SK-N-SH (cell line): ENCODE results near the gene RNF145. TPM values are rescaled to one million over a fixed set of nuclear protein-coding genes. Genes with fewer than 3 reads are reported as not detected.

ENCODE experiments used
- CTCF ChIA-PET: fragments of 300-600, 350-600 bp; formaldehyde crosslinking; extraction: SDS; loops from one replicate; lab custom pipeline; 2021; lab: Yijun Ruan, JAX
- POLR2A ChIA-PET: fragments of 350-600 bp; sonication (Branson Sonifier 250); formaldehyde crosslinking; extraction: SDS; loops from one replicate; lab custom pipeline; 2020; ENCODE audit warnings: antibody characterized with exemption, inconsistent platforms; lab: Yijun Ruan, JAX
- DNase-seq: peaks from one replicate; pipeline ENCODE4 v3.0.0; 2012
- H2AFZ ChIP-seq: fragments of 200-600 bp; sonication (generic); 2 replicates; pipeline ENCODE4 v1.8.1; 2016; ENCODE audit warnings: antibody characterized with exemption, mild to moderate bottlenecking, low read depth
- H3F3A ChIP-seq: fragments of 200-600 bp; sonication (generic); replicated peaks from 2 replicates; pipeline ENCODE3; 2016; ENCODE audit warnings: antibody characterized with exemption, mild to moderate bottlenecking; ENCODE audit not compliant: insufficient read depth
- H3K27ac ChIP-seq, 2 experiments: fragments of 200-500 bp in 1 of 2; fragments of 200-600 bp in 1 of 2; sonication (Bioruptor generic) in 1 of 2; sonication (generic), shearing (Covaris generic) in 1 of 2; 2 replicates each; pipeline versions ENCODE4 v1.5.1 to v1.6.1; 2014 to 2016; ENCODE audit warnings: low read depth in 2 of 2, inconsistent platforms in 1 of 2, low read length in 1 of 2, mild to moderate bottlenecking in 1 of 2, mixed read lengths in 1 of 2
- H3K27me3 ChIP-seq: fragments of 200-600 bp; sonication (generic), shearing (Covaris generic); 2 replicates; pipeline ENCODE4 v1.6.1; 2016; ENCODE audit warnings: mixed run types; ENCODE audit not compliant: insufficient read depth
- H3K36me3 ChIP-seq, 2 experiments: fragments of 200-500 bp in 1 of 2; fragments of 200-600 bp in 1 of 2; sonication (Bioruptor generic) in 1 of 2; sonication (generic) in 1 of 2; replicated peaks in 1 of 2; 2 replicates each; pipeline versions ENCODE3 to v1.5.1; 2014 to 2016; ENCODE audit warnings: low read length in 1 of 2, mild to moderate bottlenecking in 1 of 2; ENCODE audit not compliant: insufficient read depth in 2 of 2, control insufficient read depth in 1 of 2
- H3K4me1 ChIP-seq, 2 experiments: fragments of 200-500 bp in 1 of 2; fragments of 200-600 bp in 1 of 2; sonication (Bioruptor generic) in 1 of 2; sonication (generic), shearing (Covaris generic) in 1 of 2; 2 replicates each; pipeline versions ENCODE4 v1.5.1 to v1.6.1; 2014 to 2016; ENCODE audit warnings: low read depth in 1 of 2, low read length in 1 of 2, mixed run types in 1 of 2; ENCODE audit not compliant: insufficient read depth in 2 of 2, control insufficient read depth in 1 of 2
- H3K4me2 ChIP-seq: fragments of 200-600 bp; sonication (generic), shearing (Covaris generic); 2 replicates; pipeline ENCODE4 v1.6.1; 2017; ENCODE audit warnings: mixed run types
- H3K4me3 ChIP-seq, 2 experiments: fragments of 200-500 bp in 1 of 2; fragments of 200-600 bp in 1 of 2; sonication (Bioruptor generic) in 1 of 2; sonication (generic), shearing (Covaris generic) in 1 of 2; 2 replicates each; pipeline versions ENCODE4 v1.5.1 to v1.8.1; 2014 to 2016; ENCODE audit warnings: low read depth in 2 of 2, inconsistent platforms in 1 of 2, low read length in 1 of 2, mild to moderate bottlenecking in 1 of 2, mixed read lengths in 1 of 2, moderate library complexity in 1 of 2
- H3K79me2 ChIP-seq: fragments of 200-600 bp; sonication (generic); 2 replicates; pipeline ENCODE4 v1.8.1; 2017; ENCODE audit warnings: mild to moderate bottlenecking; ENCODE audit not compliant: insufficient read depth
- H3K9ac ChIP-seq: fragments of 200-600 bp; sonication (generic); 2 replicates; pipeline ENCODE4 v1.6.1; 2017; ENCODE audit warnings: mixed run types
- H3K9me2 ChIP-seq: fragments of 200-600 bp; sonication (generic); 2 replicates; pipeline ENCODE4 v1.6.1; 2017; ENCODE audit warnings: mixed run types
- H3K9me3 ChIP-seq: fragments of 200-600 bp; sonication (generic); 2 replicates; pipeline ENCODE4 v1.6.1; 2017; ENCODE audit warnings: mixed run types, mild to moderate bottlenecking, moderate library complexity
- H4K20me1 ChIP-seq: fragments of 200-600 bp; sonication (generic); 2 replicates; pipeline ENCODE4 v1.6.1; 2017; ENCODE audit warnings: mild to moderate bottlenecking, mixed run types; ENCODE audit not compliant: insufficient read depth
- ELF1 ChIP-seq: IDR thresholded peaks from 2 replicates; pipeline ENCODE4 v1.4.0; 2012
- FOSL2 ChIP-seq: IDR thresholded peaks from 2 replicates; pipeline ENCODE4 v1.4.0; 2012; ENCODE audit warnings: low read depth, mild to moderate bottlenecking, moderate library complexity, borderline replicate concordance
- FOXM1 ChIP-seq: IDR thresholded peaks from 2 replicates; pipeline ENCODE4 v1.4.0; 2012; ENCODE audit warnings: low read depth, mild to moderate bottlenecking
- MEF2A ChIP-seq: IDR thresholded peaks from 2 replicates; pipeline ENCODE4 v1.4.0; 2012; ENCODE audit warnings: low read depth, borderline replicate concordance
- MXI1 ChIP-seq: IDR thresholded peaks from 2 replicates; pipeline ENCODE4 v1.6.1; 2012; ENCODE audit warnings: mild to moderate bottlenecking, low read depth, low read length, improper control_type of control experiment
- NRF1 ChIP-seq: IDR thresholded peaks from 2 replicates; pipeline ENCODE4 v1.6.1; 2012; ENCODE audit warnings: low read depth, mild to moderate bottlenecking, low read length
- PBX3 ChIP-seq: IDR thresholded peaks from 2 replicates; pipeline ENCODE4; 2012
- POLR2AphosphoS5 ChIP-seq: IDR thresholded peaks from 2 replicates; pipeline ENCODE4 v1.6.1; 2012; ENCODE audit warnings: low read depth, low read length
- RCOR1 ChIP-seq: fragments of 150-350 bp; IDR thresholded peaks from 2 replicates; pipeline ENCODE4 v1.6.1; 2017; ENCODE audit warnings: antibody characterized with exemption, low read length
- SMC3 ChIP-seq: IDR thresholded peaks from 2 replicates; pipeline ENCODE4 v1.6.1; 2012; ENCODE audit warnings: low read depth, low read length, improper control_type of control experiment
- TAF1 ChIP-seq: IDR thresholded peaks from 2 replicates; pipeline ENCODE4 v1.6.1; 2012; ENCODE audit warnings: low read depth, mild to moderate bottlenecking, low read length, moderate library complexity, borderline replicate concordance
- TCF12 ChIP-seq: IDR thresholded peaks from 2 replicates; pipeline ENCODE4 v1.4.0; 2012
- TEAD4 ChIP-seq: IDR thresholded peaks from 2 replicates; pipeline ENCODE4 v1.4.0; 2012; ENCODE audit warnings: mild to moderate bottlenecking, borderline replicate concordance; ENCODE audit not compliant: insufficient read depth
- USF2 ChIP-seq: fragments of 150-350 bp; IDR thresholded peaks from 2 replicates; pipeline ENCODE4 v1.6.1; 2017; ENCODE audit warnings: antibody characterized with exemption, low read length, low read depth, borderline replicate concordance
- WGBS: methylation state at CpG from one replicate; pipeline ENCODE4 v1.1.6; 2017; ENCODE audit warnings: low lambda C conversion rate; 5-methylcytosine and 5-hydroxymethylcytosine counted together
- polyA plus RNA-seq, 3 experiments: library from polyadenylated mRNA; depleted of rRNA; stranded (reverse); fragments of >200 nt; gene quantifications; 2 replicates each; pipeline ENCODE4 v1.2.3, GENCODE V29; 2012
- TF ChIP-seq, protein P1 (sequence below): fragments of 150-350 bp; IDR thresholded peaks from 2 replicates; pipeline ENCODE4 v1.6.1; 2016; ENCODE audit warnings: mild to moderate bottlenecking, low read depth, low read length

RNF145 gene
- polyA plus RNA-seq, 1 of the 3 experiments (the other 2 are of a cell fraction) = 36.1 TPM

DNA sequence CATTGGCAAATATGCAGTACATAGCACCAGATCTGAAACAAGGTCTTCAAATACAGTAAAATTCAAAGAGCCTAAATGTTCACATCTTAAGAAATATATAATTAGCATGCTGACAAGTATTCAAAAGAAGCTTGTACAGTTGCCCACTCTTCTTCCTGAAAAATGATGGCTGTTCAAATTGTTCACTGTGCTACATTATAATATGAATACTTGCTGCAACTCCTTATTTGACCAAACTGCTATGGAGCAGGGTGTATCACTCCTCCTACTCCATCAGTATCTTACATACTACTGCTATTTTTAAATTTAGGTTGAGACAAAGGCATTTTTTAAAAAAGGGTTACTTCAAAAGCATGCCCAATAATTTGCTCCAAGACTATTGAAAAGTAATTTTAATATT, 39.3 kb downstream of the RNF145 start:
- CTCF ChIA-PET = interaction anchor here (1.3 to 4.8 kb wide), 2 partner anchors 13 to 1350 kb away, joined by 3 to 28 read pairs; no protein-coding TSS in a partner anchor
- H3K36me3 ChIP-seq = peaks cover 60 to 62% of the 10 kb centered on the region in 2 experiments

GRCh38 chr5:159166416-159166815, 42.9 kb downstream of the RNF145 start:
- CTCF ChIA-PET = no interaction called here

More for the DNA sequence above, 39.3 kb downstream of the RNF145 start:
- no peak overlapping the region for H3K9ac ChIP-seq
- peaks cover 36% of the 10 kb centered on the region for H3K79me2 ChIP-seq
- H3K9me3 ChIP-seq = no peaks in the 10 kb centered on the region
- no peaks in the 10 kb centered on the region for H3K9me2 ChIP-seq
- no peak for DNase-seq
- no peak overlapping the region for H3K4me2 ChIP-seq
- H3K27ac ChIP-seq = no peak overlapping the region
- no peak overlapping the region for H3K4me3 ChIP-seq
- POLR2A ChIA-PET = no interaction called here
- no peaks in the 10 kb centered on the region for H4K20me1 ChIP-seq
- H2AFZ ChIP-seq = no peak overlapping the region
- peaks cover 0 to 9% of the 10 kb centered on the region in 2 experiments; a peak in 2 of 4 replicates for H3K4me1 ChIP-seq
- H3K27me3 ChIP-seq = no peaks in the 10 kb centered on the region
- H3F3A ChIP-seq = peaks cover 8% of the 10 kb centered on the region
- no peak for TF ChIP-seq FOXM1

More at GRCh38 chr5:159166416-159166815, 42.9 kb downstream of the RNF145 start:
- Histone ChIP-seq H3F3A (peaks cover 17% of the 10 kb centered on the region), H3K9me2 (no peaks in the 10 kb centered on the region), H3K79me2 (peaks cover 29% of the 10 kb centered on the region), H3K27ac (no peak overlapping the region), H2AFZ (no peak overlapping the region), H3K36me3 (peaks cover 42 to 58% of the 10 kb centered on the region in 2 experiments), H3K9me3 (no peaks in the 10 kb centered on the region), H4K20me1 (no peaks in the 10 kb centered on the region), H3K9ac (no peak overlapping the region), H3K4me3 (no peak overlapping the region), H3K27me3 (no peaks in the 10 kb centered on the region), H3K4me1 (no peaks in the 10 kb centered on the region; a peak in 2 of 4 replicates), H3K4me2 (no peak overlapping the region)
- POLR2A ChIA-PET = no interaction called here
- WGBS = 96% methylated on average over 2 of the region's 2 CpGs
- no peak for DNase-seq
- TF ChIP-seq TEAD4 (no peak), RCOR1 (no peak), FOSL2 (no peak), PBX3 (no peak), TCF12 (no peak), MEF2A (no peak), SMC3 (no peak), TAF1 (no peak), POLR2AphosphoS5 (no peak), MXI1 (no peak), NRF1 (no peak), USF2 (no peak), ELF1 (no peak)
- TF ChIP-seq, protein P1, sequence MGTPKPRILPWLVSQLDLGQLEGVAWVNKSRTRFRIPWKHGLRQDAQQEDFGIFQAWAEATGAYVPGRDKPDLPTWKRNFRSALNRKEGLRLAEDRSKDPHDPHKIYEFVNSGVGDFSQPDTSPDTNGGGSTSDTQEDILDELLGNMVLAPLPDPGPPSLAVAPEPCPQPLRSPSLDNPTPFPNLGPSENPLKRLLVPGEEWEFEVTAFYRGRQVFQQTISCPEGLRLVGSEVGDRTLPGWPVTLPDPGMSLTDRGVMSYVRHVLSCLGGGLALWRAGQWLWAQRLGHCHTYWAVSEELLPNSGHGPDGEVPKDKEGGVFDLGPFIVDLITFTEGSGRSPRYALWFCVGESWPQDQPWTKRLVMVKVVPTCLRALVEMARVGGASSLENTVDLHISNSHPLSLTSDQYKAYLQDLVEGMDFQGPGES = no peak
